ENCODE results near the gene NCOA6. TPM values are rescaled to one million over a fixed set of nuclear protein-coding genes. Genes with fewer than 3 reads are reported as not detected.

The NCOA6 gene
- total RNA-seq, 1 experiment from 2014 or later: 35.1 TPM

DNA sequence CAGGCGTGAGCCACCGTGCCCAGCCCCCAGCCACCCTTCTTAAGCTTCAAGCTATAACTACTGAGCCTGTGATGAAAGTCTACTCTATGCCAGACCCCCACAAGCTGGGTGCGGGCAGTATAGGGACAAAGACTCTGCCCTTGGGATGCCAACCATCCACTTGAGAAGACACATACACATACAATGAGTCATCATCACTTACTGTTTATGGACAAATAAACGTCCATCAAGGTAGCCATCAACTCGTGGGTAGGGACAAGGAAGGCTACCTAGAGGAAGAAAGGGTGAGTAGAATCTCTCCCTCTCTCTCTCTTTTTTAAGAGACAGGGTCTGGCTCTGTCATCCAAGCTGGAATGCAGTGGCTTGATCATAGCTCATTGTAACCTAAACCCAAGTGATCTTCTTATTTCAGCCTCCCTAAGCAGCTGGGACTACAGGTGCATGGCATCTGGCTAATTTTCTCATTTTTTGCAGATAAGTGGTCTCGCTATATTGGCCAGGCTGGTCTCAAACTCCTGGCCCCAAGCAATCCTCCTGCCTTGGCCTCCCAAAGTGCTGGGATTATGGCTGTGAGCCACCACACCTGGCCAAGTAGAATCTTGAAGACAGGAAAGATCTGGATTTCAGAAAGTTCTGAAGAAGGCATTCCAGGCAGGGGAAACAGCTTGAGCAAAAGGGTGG, 123.9 kb downstream of the NCOA6 start:
- no TSS peak for BruUV-seq (replicated peaks)
- no peak for TF ChIP-seq EZH2 (IDR thresholded peaks at IDR 0.05; ENCODE audit: low read depth)
- TF ChIP-seq, protein P1, sequence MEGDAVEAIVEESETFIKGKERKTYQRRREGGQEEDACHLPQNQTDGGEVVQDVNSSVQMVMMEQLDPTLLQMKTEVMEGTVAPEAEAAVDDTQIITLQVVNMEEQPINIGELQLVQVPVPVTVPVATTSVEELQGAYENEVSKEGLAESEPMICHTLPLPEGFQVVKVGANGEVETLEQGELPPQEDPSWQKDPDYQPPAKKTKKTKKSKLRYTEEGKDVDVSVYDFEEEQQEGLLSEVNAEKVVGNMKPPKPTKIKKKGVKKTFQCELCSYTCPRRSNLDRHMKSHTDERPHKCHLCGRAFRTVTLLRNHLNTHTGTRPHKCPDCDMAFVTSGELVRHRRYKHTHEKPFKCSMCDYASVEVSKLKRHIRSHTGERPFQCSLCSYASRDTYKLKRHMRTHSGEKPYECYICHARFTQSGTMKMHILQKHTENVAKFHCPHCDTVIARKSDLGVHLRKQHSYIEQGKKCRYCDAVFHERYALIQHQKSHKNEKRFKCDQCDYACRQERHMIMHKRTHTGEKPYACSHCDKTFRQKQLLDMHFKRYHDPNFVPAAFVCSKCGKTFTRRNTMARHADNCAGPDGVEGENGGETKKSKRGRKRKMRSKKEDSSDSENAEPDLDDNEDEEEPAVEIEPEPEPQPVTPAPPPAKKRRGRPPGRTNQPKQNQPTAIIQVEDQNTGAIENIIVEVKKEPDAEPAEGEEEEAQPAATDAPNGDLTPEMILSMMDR (conservative IDR thresholded peaks at IDR 0.05): no peak

DNA sequence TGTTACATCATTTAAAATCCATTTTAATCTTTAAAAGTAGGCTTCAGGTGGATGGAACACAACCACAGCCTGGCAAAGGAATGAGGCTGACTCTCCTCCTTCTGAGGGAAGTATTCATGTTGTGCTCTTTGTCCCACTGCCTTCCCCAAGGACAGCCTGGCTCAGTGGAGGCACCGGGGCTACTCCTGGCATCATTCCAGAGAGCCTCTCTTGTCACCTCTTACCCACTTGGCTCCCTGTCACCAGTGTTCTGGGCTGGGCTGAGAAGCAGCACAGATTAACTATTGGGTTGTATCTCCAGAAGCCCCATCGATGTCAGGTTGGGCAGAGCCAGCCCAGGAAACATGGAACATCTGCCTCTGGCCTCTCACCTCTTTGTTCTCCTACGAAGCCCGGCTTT, 132.0 kb downstream of the NCOA6 start:
- POLR2A ChIA-PET (ENCODE audit: unreplicated experiment): no interaction called here
- CTCF ChIA-PET: interaction anchor here (0.7 kb wide), 1 partner anchor 517 kb away, joined by 5 read pairs; no protein-coding TSS in a partner anchor

More for the DNA sequence above, 123.9 kb downstream of the NCOA6 start:
- Histone ChIP-seq H2AFZ (no peak overlapping the region), H3K4me1 (replicated peaks; ENCODE audit: insufficient read depth) (peaks cover 26% of the 10 kb centered on the region), H3K36me3 (ENCODE audit: low read depth) (no peaks in the 10 kb centered on the region), H3K9me3 (ENCODE audit: insufficient read depth, low read depth) (no peaks in the 10 kb centered on the region), H3K4me2 (no peak overlapping the region), H3F3A (ENCODE audit: insufficient read depth, low read depth) (peaks cover 27% of the 10 kb centered on the region), H3K79me2 (ENCODE audit: low read depth) (no peaks in the 10 kb centered on the region), H3K4me3 (no peak overlapping the region), H3K27me3 (ENCODE audit: insufficient read depth, low read depth) (no peaks in the 10 kb centered on the region), H4K20me1 (ENCODE audit: insufficient read depth) (no peaks in the 10 kb centered on the region; the same call in 1 of the 2 replicates), H3K9me2 (ENCODE audit: insufficient read depth) (no peaks in the 10 kb centered on the region), H3K27ac (no peak overlapping the region)
- POLR2A ChIA-PET (ENCODE audit: unreplicated experiment): interaction anchor here (0.6 kb wide), 1 partner anchor 12 kb away, joined by 3 read pairs; no protein-coding TSS in a partner anchor
- CTCF ChIA-PET: no interaction called here
- intact Hi-C loops (cut with micrococcal nuclease; ENCODE audit: unreplicated experiment): no loop called here
- peak in 1 of 2 experiments; percentile 65 for DNase-seq

DNA sequence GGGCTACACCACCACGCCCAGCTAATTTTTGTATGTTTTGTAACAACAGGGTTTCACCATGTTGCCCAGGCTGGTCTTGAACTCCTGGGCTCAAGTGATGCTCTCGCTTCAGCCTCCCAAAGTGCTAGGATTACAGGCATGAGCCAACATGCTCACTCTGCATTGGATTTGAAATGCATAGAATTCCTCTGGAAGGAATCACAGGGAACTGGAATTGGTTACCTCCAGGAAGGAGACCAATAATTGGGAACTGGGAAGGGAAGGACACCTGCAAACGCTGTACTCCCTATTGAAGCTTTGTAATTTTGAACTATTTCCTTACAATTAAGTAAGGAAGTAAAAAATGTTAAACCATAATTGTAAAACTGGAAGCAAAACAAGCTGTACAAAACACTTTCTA, 133.6 kb downstream of the NCOA6 start:
- Histone ChIP-seq H3K4me2 (no peak overlapping the region), H3K27ac (no peak overlapping the region), H3K4me1 (replicated peaks; ENCODE audit: insufficient read depth) (no peaks in the 10 kb centered on the region; the same call in 1 of the 2 replicates), H3K79me2 (ENCODE audit: low read depth) (no peaks in the 10 kb centered on the region), H2AFZ (no peak overlapping the region), H3K4me3 (no peak overlapping the region), H4K20me1 (ENCODE audit: insufficient read depth) (no peaks in the 10 kb centered on the region), H3K27me3 (ENCODE audit: insufficient read depth, low read depth) (no peaks in the 10 kb centered on the region), H3F3A (ENCODE audit: insufficient read depth, low read depth) (peaks cover 10% of the 10 kb centered on the region; the same call in 1 of the 2 replicates), H3K9me2 (ENCODE audit: insufficient read depth) (no peaks in the 10 kb centered on the region), H3K36me3 (ENCODE audit: low read depth) (no peaks in the 10 kb centered on the region), H3K9me3 (ENCODE audit: insufficient read depth, low read depth) (no peaks in the 10 kb centered on the region)
- BruUV-seq (replicated peaks): no TSS peak
- intact Hi-C loops (cut with micrococcal nuclease; ENCODE audit: unreplicated experiment): no loop called here
- TF ChIP-seq, protein P1 (conservative IDR thresholded peaks at IDR 0.05): no peak
- TF ChIP-seq EZH2 (IDR thresholded peaks at IDR 0.05; ENCODE audit: low read depth): no peak
- ChIA-PET POLR2A (ENCODE audit: unreplicated experiment) (no interaction called here), CTCF (no interaction called here)
- DNase-seq: no peak

More for the DNA sequence above, 132.0 kb downstream of the NCOA6 start:
- TF ChIP-seq, protein P1 (conservative IDR thresholded peaks at IDR 0.05): no peak
- no peak for TF ChIP-seq EZH2 (IDR thresholded peaks at IDR 0.05; ENCODE audit: low read depth)
- H3K4me2 ChIP-seq: no peak overlapping the region
- peaks cover 10% of the 10 kb centered on the region; the same call in 1 of the 2 replicates for H3F3A ChIP-seq (ENCODE audit: insufficient read depth, low read depth)
- H3K4me1 ChIP-seq (replicated peaks; ENCODE audit: insufficient read depth): no peaks in the 10 kb centered on the region; the same call in 1 of the 2 replicates
- no TSS peak for BruUV-seq (replicated peaks)
- no peaks in the 10 kb centered on the region for H3K36me3 ChIP-seq (ENCODE audit: low read depth)
- H3K4me3 ChIP-seq: no peak overlapping the region
- no peaks in the 10 kb centered on the region for H3K9me2 ChIP-seq (ENCODE audit: insufficient read depth)
- H2AFZ ChIP-seq: no peak overlapping the region
- no peaks in the 10 kb centered on the region for H4K20me1 ChIP-seq (ENCODE audit: insufficient read depth)
- H3K79me2 ChIP-seq (ENCODE audit: low read depth): no peaks in the 10 kb centered on the region
- no peak overlapping the region for H3K27ac ChIP-seq
- no peak for DNase-seq
- no peaks in the 10 kb centered on the region for H3K27me3 ChIP-seq (ENCODE audit: insufficient read depth, low read depth)
- H3K9me3 ChIP-seq (ENCODE audit: insufficient read depth, low read depth): no peaks in the 10 kb centered on the region
- intact Hi-C loops (cut with micrococcal nuclease; ENCODE audit: unreplicated experiment): no loop called here

Data from PC-9 (cell line).